H1 (cell line): ENCODE measurements around the gene SEMA6D.

ENCODE experiments used
- ATF3 ChIP-seq: IDR thresholded peaks from 2 replicates; pipeline ENCODE4 v1.6.1; 2011; ENCODE audit warnings: low read depth, mild to moderate bottlenecking, low read length; ENCODE audit not compliant: insufficient read depth
- CHD2 ChIP-seq: IDR thresholded peaks from 2 replicates; pipeline ENCODE4 v1.6.1; 2012; ENCODE audit warnings: low read length, improper control_type of control experiment
- CTCF ChIP-seq, 3 experiments: IDR thresholded peaks; 1 replicate in 2 of 3; 2 replicates in 1 of 3; pipeline versions ENCODE4 v1.5.1 to v1.6.1; 2011; ENCODE audit warnings: low read length in 3 of 3, mild to moderate bottlenecking in 3 of 3, inconsistent platforms in 2 of 3, low read depth in 1 of 3, moderate library complexity in 1 of 3; ENCODE audit not compliant: insufficient read depth in 1 of 3; ENCODE audit errors: control extremely low read depth in 1 of 3
- EZH2 ChIP-seq: fragments of 200-600 bp; sonication (generic); IDR thresholded peaks from 2 replicates; pipeline ENCODE4 v1.7.1; 2012; ENCODE audit warnings: low read depth, mild to moderate bottlenecking, moderate library complexity, low read length, inconsistent platforms; ENCODE audit not compliant: severe bottlenecking
- MAX ChIP-seq: IDR thresholded peaks from 2 replicates; pipeline ENCODE4 v1.6.1; 2012; ENCODE audit warnings: inconsistent platforms
- RNF2 ChIP-seq: fragments of 200-900, 300-1000 bp; sonication (generic); IDR thresholded peaks from 2 replicates; pipeline ENCODE4 v1.7.1; 2016; ENCODE audit warnings: borderline replicate concordance, low read depth, mild to moderate bottlenecking, antibody characterized with exemption, low read length; ENCODE audit not compliant: poor library complexity, severe bottlenecking; ENCODE audit errors: missing control alignments
- SUZ12 ChIP-seq: fragments of 200-600 bp; sonication (generic); IDR thresholded peaks from 2 replicates; pipeline ENCODE4 v1.6.1; 2012; ENCODE audit warnings: mild to moderate bottlenecking, inconsistent platforms, low read length, moderate library complexity, mixed read lengths

GRCh38 chr15:47817969-47818548 lies 100.8 kb downstream of the SEMA6D start:
- TF ChIP-seq MAX (no peak), ATF3 (no peak), CTCF (IDR thresholded peaks at IDR 0.05; ENCODE audit: control extremely low read depth in 1 of 3, insufficient read depth in 1 of 3, low read depth in 1 of 3, low read length in 3 of 3) (no peak), CHD2 (no peak), EZH2 (no peak), SUZ12 (no peak), RNF2 (no peak)
